Nephron (organoid): ENCODE measurements around the gene RXRG.

Experiments
- H3K27ac Mint-ChIP-seq, 3 experiments: 2 replicates each; pipeline ENCODE4 v1.8.0; 2020; ENCODE audit warnings: mixed read lengths in 3 of 3, mild to moderate bottlenecking in 2 of 3, moderate library complexity in 1 of 3
- H3K27me3 Mint-ChIP-seq: 2 replicates; pipeline ENCODE4 v1.8.0; 2021; ENCODE audit warnings: low read depth, mild to moderate bottlenecking, moderate library complexity, mixed read lengths
- H3K36me3 Mint-ChIP-seq: 2 replicates; pipeline ENCODE4 v1.8.0; 2020; ENCODE audit warnings: low read depth, mixed read lengths
- H3K4me1 Mint-ChIP-seq: 2 replicates; pipeline ENCODE4 v1.8.0; 2020; ENCODE audit warnings: mixed read lengths
- H3K4me3 Mint-ChIP-seq, 3 experiments: 2 replicates each; pipeline ENCODE4 v1.8.0; 2020; ENCODE audit warnings: mild to moderate bottlenecking in 3 of 3, mixed read lengths in 3 of 3, moderate library complexity in 2 of 3
- H3K9me3 Mint-ChIP-seq: 2 replicates; pipeline ENCODE4 v1.8.0; 2020; ENCODE audit warnings: mixed read lengths
- TF ChIP-seq, protein P1 (sequence below), 3 experiments: fragments of 200-600 bp; sonication (generic); IDR thresholded peaks; one replicate each; pipeline ENCODE4 v1.5.0; 2021; ENCODE audit warnings: antibody characterized with exemption in 3 of 3; ENCODE audit not compliant: unreplicated experiment in 3 of 3

Gene RXRG

DNA sequence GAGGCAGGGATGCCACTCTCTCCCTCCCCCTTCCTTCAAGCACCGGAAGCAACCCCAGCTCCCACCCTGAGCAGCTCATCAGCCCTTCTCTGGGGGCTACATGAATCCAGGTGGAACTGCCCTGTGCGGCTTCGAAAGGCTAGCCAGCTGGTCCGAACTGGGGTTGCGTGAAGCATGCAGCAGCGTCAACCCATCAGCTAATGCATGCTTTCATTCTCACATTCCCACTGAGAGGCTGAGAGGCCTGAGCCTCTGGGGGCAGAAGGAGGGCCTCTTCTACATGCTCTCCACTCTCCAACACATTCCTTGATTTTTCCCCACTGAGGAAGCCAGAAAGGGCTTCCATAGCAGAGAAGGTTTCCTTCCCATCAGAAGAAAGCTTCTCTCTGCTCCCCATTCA lies 5.6 kb downstream of the RXRG start:
- no peak overlapping the region for H3K4me3 Mint-ChIP-seq
- TF ChIP-seq, protein P1, sequence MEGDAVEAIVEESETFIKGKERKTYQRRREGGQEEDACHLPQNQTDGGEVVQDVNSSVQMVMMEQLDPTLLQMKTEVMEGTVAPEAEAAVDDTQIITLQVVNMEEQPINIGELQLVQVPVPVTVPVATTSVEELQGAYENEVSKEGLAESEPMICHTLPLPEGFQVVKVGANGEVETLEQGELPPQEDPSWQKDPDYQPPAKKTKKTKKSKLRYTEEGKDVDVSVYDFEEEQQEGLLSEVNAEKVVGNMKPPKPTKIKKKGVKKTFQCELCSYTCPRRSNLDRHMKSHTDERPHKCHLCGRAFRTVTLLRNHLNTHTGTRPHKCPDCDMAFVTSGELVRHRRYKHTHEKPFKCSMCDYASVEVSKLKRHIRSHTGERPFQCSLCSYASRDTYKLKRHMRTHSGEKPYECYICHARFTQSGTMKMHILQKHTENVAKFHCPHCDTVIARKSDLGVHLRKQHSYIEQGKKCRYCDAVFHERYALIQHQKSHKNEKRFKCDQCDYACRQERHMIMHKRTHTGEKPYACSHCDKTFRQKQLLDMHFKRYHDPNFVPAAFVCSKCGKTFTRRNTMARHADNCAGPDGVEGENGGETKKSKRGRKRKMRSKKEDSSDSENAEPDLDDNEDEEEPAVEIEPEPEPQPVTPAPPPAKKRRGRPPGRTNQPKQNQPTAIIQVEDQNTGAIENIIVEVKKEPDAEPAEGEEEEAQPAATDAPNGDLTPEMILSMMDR (IDR thresholded peaks at IDR 0.05; ENCODE audit: unreplicated experiment in 3 of 3) = no peak
- H3K9me3 Mint-ChIP-seq = no peaks in the 10 kb centered on the region
- no peaks in the 10 kb centered on the region for H3K36me3 Mint-ChIP-seq
- H3K27me3 Mint-ChIP-seq = peaks cover 23% of the 10 kb centered on the region
- peaks cover 29% of the 10 kb centered on the region for H3K4me1 Mint-ChIP-seq
- no peak overlapping the region for H3K27ac Mint-ChIP-seq

DNA sequence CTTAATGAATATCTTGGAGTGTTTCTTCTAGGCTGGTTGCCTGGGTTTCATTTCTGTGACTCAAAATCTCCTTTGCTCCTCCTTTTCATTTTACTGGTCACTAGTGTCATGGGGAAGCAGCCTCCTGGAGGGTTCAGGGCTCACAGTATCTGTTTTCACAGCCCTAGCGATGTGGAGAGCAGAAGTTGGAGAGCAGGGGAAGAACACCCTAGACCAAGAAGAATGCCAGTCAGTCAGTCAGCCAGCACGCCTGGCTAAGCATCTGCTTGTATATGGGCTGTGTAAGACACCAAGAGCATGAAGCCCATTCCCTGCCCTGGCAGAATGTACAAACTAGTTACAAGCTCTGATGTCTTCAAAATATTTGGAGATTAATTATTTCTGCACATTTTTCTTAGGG lies 7.9 kb downstream of the RXRG start:
- H3K27ac Mint-ChIP-seq = no peak overlapping the region
- peaks cover 13% of the 10 kb centered on the region for H3K4me1 Mint-ChIP-seq
- H3K27me3 Mint-ChIP-seq = peaks cover 7% of the 10 kb centered on the region
- TF ChIP-seq, protein P1 (IDR thresholded peaks at IDR 0.05; ENCODE audit: unreplicated experiment in 3 of 3) = no peak
- H3K36me3 Mint-ChIP-seq = no peaks in the 10 kb centered on the region
- no peak overlapping the region for H3K4me3 Mint-ChIP-seq
- no peaks in the 10 kb centered on the region for H3K9me3 Mint-ChIP-seq

DNA sequence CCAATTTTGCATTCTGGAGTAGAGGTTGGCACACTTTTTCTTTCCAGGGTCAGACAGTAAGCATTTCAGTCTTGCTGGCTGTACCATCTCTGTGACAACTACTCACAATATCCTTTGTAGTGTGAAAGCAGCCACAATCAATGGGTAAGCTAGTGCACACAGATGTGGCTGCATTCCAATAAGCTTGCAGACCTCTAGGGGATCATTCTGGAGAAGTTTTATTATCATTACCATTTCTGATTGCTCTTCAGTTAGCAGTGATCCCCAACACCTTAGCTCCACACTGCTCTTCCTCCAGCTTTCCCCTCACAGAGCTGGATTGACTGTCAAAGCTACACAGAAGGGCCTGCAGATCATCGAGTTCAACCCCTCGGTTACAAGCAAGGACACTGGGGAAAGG lies 9.1 kb downstream of the RXRG start:
- peaks cover 7% of the 10 kb centered on the region for H3K27me3 Mint-ChIP-seq
- H3K4me3 Mint-ChIP-seq = no peak overlapping the region
- H3K27ac Mint-ChIP-seq = no peak overlapping the region
- TF ChIP-seq, protein P1 (IDR thresholded peaks at IDR 0.05; ENCODE audit: unreplicated experiment in 3 of 3) = no peak
- H3K9me3 Mint-ChIP-seq = no peaks in the 10 kb centered on the region
- H3K36me3 Mint-ChIP-seq = no peaks in the 10 kb centered on the region
- peaks cover 9% of the 10 kb centered on the region for H3K4me1 Mint-ChIP-seq

DNA sequence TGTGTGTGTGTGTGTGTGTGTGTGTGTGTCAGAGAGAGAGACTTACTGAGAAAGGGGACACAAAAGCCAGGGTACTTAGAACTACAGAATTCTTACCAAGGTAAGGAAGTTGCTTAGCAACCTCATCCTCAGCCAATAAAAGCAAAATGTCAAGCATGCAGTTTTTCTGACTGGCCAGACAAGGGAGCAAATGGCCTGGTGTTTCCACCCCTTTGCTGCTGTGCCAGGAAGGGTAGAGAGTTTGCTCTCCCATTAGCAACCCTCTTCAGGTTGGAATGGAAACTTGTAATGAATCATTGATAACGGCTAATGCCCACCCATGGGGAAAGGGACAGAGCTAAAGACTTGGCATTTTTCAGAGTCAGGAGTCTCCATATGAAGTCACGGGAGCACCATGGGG lies 10.6 kb downstream of the RXRG start:
- Mint-ChIP-seq H3K4me1 (peaks cover under 1% of the 10 kb centered on the region), H3K27ac (peak overlapping the region in 1 of 3 experiments; percentile 15), H3K36me3 (no peaks in the 10 kb centered on the region), H3K9me3 (no peaks in the 10 kb centered on the region), H3K4me3 (no peak overlapping the region), H3K27me3 (no peaks in the 10 kb centered on the region)
- TF ChIP-seq, protein P1 (IDR thresholded peaks at IDR 0.05; ENCODE audit: unreplicated experiment in 3 of 3) = no peak

DNA sequence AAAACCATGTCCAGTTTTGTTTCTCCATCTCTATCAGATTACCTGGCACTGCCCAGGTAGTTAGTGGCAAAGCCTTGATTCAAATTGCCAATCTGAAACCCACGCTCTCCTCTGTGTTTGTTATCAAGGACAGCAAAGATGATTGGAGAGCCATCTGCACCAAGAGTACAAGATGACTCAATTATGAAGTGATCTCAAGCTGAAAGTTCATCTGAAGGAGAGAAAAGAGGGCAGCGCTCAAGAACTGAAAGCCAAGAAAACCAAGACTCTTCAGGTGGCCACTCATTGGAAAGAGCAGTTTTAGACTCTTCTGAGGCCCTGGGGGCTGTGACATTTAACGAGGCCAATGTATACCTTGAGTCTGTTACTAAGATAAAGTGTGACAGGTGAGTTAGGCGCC lies 13.8 kb downstream of the RXRG start:
- Mint-ChIP-seq H3K4me3 (no peak overlapping the region), H3K4me1 (peaks cover 3% of the 10 kb centered on the region), H3K9me3 (no peaks in the 10 kb centered on the region), H3K36me3 (no peaks in the 10 kb centered on the region), H3K27ac (no peak overlapping the region), H3K27me3 (no peaks in the 10 kb centered on the region)
- TF ChIP-seq, protein P1 (IDR thresholded peaks at IDR 0.05; ENCODE audit: unreplicated experiment in 3 of 3) = no peak

DNA sequence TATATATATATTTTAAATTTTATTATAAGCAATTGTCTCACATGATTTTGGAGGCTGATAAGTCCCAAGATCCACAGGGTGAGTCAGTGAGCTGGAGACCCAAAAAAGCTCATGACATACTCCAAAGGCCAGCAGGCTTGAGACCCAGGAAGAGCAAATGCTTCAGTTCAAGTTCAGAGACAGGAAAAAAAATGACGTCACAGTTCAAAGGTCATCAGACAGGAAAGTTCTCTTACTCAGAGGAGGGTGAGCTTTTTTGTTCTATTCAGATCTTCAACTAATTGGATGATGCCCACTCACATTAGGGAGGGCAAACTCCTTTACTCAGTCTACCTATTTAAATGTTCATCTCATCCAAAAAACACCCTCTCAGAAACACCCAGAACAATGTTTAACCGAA lies 18.2 kb downstream of the RXRG start:
- Mint-ChIP-seq H3K27me3 (no peaks in the 10 kb centered on the region), H3K27ac (no peak overlapping the region), H3K36me3 (no peaks in the 10 kb centered on the region), H3K4me3 (no peak overlapping the region), H3K9me3 (no peaks in the 10 kb centered on the region), H3K4me1 (peaks cover 21% of the 10 kb centered on the region)
- TF ChIP-seq, protein P1 (IDR thresholded peaks at IDR 0.05; ENCODE audit: unreplicated experiment in 3 of 3) = no peak
